HG02870 (cell line): ENCODE measurements around the gene IBA57.
"Not testable (repeated sequence)": the region's sequence is repeated elsewhere in the genome, so short reads cannot be mapped to it uniquely, and the experiment has no call there.

Experiments
- ATAC-seq: cut with Tn5 transposase; IDR thresholded peaks from one replicate; pipeline ENCODE4 v1.9.1; 2021; ENCODE audit warnings: mild to moderate bottlenecking, moderate library complexity; ENCODE audit not compliant: unreplicated experiment

Gene IBA57

DNA sequence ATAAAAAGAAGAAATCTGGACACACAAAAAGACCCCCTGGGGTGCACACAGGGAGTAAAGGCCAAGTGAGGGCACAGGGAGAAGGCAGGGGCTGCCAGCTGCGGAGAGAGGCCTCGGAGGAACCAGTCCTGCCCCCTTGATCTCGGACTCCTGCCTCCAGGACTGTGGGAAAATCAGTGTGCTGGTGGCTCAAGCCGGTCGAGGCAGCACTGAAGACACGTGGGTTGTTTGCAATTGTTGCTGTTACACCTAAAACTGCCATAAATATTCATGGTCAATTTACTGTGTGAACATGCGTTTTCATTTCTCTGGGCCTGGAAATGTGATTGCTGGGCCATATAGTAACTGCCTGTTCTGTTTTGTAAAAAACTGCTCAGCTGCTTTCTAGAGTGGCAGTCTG, 18.5 kb downstream of the IBA57 start:
- no peak for ATAC-seq

DNA sequence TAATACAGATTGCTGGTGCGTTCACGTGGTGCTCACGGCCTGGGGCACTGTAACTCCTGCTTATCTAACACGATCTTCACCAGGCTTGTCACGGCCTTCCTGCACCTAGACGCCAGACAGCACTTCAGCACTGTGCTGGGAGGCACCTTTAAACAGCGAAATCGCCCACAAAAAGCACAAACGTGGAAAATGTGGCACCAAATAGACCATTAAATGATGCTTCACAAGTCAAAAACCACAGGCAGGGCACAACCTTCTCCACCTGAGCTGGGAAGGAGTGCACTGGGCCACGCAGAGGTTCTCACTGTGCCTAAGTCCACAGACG, 20.0 kb downstream of the IBA57 start:
- ATAC-seq: no peak

DNA sequence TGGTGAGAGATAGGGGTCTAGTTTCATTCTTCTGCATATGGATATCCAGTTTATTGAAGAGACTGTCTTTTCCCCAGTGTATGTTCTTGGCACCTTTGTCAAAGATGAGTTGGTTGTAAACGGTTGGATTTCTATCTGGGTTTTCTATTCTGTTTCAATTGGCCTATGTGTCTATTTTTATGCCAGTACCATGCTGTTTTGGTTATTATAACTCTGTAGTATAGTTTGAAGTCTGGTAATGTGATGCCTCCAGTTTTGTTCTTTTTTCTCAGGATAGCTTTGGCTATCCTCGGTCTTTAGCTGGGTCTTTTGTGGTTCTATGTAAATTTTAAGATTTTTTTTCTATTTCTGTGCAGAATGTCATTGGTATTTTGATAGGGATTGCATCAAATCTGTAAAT, 22.6 kb downstream of the IBA57 start:
- ATAC-seq: not testable (repeated sequence)

GRCh38 chr1:228190182-228190581, 24.6 kb downstream of the IBA57 start:
- no peak for ATAC-seq

DNA sequence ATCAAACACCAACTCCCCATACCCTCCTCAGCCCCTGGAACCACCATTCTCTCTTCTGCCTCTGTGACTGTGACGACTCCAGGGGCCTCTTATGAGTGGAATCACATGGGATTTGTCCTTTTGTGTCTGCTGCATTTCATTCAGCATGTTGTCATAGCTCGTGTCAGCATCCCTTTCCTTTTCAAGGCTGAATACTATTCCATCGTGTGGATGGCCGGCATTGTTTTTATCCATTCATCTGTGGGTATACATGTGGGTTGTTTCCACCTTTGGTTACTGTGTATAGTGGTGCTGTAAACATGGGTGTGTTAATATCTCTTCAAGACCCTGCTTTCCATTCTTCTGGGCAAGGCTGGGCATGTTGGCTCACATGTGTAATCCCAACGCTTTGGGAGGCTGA, 25.2 kb downstream of the IBA57 start:
- no peak for ATAC-seq

GRCh38 chr1:228194436-228194835, 28.8 kb downstream of the IBA57 start:
- ATAC-seq: no peak

GRCh38 chr1:228194921-228195812, 29.6 kb downstream of the IBA57 start:
- ATAC-seq: no peak

GRCh38 chr1:228197555-228198147, 32.0 kb downstream of the IBA57 start:
- ATAC-seq: no peak

- no peak for ATAC-seq
These were observed 33.5 kb downstream of the IBA57 start for GRCh38 chr1:228198977-228199590.

- ATAC-seq: no peak
These were observed 39.4 kb downstream of the IBA57 start for GRCh38 chr1:228204958-228205357.

GRCh38 chr1:228205526-228206436, 40.2 kb downstream of the IBA57 start:
- ATAC-seq: no peak

- ATAC-seq: no peak
These were observed 41.2 kb downstream of the IBA57 start for GRCh38 chr1:228206582-228207351.

DNA sequence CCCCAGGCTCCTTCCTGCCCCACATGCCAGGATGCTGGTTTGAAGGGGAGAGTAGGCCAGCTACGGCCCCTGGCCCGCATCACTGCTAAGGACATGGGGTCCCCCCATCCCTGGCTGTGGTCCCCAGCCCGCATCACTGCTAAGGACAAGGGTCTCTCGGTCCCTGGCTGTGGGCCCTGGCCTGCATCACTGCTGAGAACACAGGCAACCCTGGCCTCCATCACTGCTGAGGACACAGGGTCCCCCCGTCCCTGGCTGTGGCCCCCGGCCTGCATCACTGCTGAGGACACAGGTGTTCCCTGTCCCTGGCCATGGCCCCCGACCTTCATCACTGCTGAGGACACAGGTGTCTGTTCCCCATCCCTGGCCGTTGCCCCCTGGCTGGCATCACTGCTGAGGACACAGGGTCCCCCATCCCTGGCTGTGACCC, 41.8 kb downstream of the IBA57 start:
- ATAC-seq: no peak

DNA sequence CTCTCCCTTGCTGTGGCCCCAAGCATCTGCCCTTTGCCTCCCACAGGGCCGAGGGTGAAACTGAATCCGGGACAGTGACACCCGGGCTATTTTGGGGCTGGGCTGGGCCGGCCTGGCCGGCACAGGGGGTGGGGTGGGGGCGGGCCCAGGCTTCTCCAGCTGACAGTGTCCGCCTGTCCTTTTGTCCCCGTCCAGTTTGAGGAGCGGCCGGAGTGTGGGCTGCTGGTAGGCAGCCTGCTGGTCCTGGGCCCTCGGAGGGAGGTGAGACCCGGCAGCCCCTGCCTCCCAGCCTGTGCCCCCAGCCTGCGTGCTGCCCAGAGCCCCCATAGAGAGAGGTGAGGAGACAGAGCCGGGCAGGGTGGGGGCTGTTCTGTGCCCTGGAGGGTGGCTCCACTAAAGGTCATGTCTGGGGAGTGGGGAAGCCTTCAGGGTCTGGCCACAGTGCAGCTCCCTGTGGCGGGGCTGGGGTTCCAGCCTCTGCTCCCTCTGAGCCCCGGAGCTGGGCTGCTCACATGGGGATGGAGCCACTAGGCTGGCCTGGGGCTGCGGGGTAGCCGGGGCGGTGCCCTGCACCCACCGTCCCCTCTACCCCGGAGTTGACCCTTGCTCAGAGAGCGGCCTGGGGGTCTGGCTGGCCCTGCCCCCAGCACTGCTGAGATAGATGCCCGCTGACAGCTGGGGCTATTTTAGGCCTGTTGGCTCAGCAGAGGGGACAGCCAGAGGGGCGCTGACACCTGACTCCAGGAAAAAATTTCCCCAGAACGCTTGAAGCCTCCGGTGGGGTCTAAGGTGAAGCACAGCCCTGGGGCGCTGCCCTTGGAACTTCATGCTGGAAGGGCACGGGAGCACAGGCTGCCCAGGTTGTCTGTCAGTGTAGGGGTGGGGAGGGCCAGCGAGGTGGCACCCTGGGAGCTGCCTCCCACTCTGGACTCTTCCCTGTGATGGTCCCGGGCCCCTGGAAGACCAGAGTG, 42.5 kb downstream of the IBA57 start, which contains the start of gene OBSCN:
TSS of gene OBSCN (plus strand) at position 194 of the 971 bp plus-strand sequence. CDS start 3,740 bp downstream, outside the sequence.
- no peak for ATAC-seq

DNA sequence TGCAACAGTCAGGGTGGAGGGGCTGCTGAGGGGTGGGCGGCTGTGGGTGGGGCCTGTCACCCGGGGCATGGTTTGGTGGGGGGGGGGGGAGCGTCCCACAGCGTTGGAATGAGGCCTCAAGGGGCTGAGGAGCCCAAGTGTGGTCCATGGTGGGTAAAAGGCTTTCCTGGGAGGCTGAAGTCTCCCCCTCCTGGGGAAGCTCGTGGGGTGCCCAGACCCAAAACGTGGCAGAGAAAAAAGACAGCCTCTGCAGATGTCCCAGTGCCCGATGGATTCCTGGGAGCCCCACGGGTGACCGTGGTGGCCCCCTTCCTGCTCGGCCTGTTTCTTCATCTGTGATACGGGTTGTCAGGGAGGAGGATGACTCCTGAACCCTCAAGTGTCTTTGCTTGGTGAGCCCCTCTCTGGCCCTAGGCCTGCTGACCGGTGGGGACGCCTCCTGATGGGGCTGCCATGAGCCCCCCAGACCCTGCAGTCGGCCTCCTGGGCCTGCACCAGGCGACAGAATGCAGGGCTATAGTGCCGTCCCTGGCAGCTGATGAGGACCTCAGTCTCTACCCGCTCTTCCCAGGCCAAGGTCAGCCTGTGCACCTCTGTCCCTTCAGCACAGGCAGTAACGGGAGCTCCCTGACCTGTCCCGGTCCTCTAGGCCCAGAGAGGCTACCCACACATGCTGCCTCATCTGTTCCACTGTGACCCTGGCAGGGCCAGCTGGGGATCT, 43.4 kb downstream of the IBA57 start:
- ATAC-seq: no peak

DNA sequence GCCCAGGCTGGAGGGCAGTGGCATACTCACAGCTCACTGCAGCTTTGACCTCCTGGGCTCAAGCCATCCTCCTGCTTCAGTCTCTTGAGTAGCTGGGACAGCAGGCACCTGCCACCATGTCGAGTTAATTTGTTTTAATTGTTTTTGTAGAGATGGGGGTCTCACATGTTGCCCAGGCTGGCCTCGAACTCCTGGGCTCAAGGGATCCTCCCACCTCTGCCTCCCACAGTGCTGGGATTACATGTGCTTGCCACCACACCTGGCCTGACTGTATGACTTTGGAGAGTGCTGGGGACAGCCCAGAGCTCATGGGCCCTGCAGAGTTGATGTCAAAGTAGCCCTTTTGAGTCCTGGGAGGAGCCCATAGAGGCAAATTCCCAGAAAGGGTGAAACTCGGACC, 44.1 kb downstream of the IBA57 start:
- ATAC-seq: no peak

GRCh38 chr1:228210076-228210651, 44.6 kb downstream of the IBA57 start:
- ATAC-seq: no peak
